Hepatocyte (in vitro differentiated cells): Measurements from ENCODE around the gene KIAA1671. TPM values are rescaled to one million over a fixed set of nuclear protein-coding genes. Genes with fewer than 3 reads are reported as not detected.
A peak's percentile ranks its signal among the peaks of the same experiment; 100 is the strongest.

Experiments used
- DNase-seq: peaks from one replicate; pipeline ENCODE4 v3.0.0-alpha.2; 2016; ENCODE audit warnings: low spot score
- H2AFZ ChIP-seq: fragments of 200-600 bp; sonication (generic); 2 replicates; pipeline ENCODE4 v1.6.0; 2016; ENCODE audit warnings: antibody characterized with exemption, mild to moderate bottlenecking
- H3K27ac ChIP-seq: fragments of 200-600 bp; sonication (generic); 2 replicates; pipeline ENCODE4 v1.5.1; 2016; ENCODE audit warnings: mild to moderate bottlenecking
- H3K27me3 ChIP-seq: fragments of 200-600 bp; sonication (generic); 2 replicates; pipeline ENCODE4 v1.6.1; 2016
- H3K36me3 ChIP-seq: fragments of 200-600 bp; sonication (generic); replicated peaks from 2 replicates; pipeline ENCODE4 v1.5.1; 2016; ENCODE audit warnings: low read depth; ENCODE audit not compliant: insufficient read depth
- H3K4me1 ChIP-seq: fragments of 200-600 bp; sonication (generic); 2 replicates; pipeline ENCODE4 v1.5.1; 2016; ENCODE audit warnings: mild to moderate bottlenecking, moderate library complexity; ENCODE audit not compliant: insufficient read depth
- H3K4me2 ChIP-seq: fragments of 200-600 bp; sonication (generic); 2 replicates; pipeline ENCODE4 v1.6.0; 2016
- H3K4me3 ChIP-seq: fragments of 200-600 bp; sonication (generic); 2 replicates; pipeline ENCODE4 v1.5.1; 2016; ENCODE audit warnings: mild to moderate bottlenecking
- H3K79me2 ChIP-seq: fragments of 200-600 bp; sonication (generic); 2 replicates; pipeline ENCODE4 v1.6.0; 2017; ENCODE audit warnings: mild to moderate bottlenecking
- H3K9me2 ChIP-seq: fragments of 200-600 bp; sonication (generic); replicated peaks from 2 replicates; pipeline ENCODE4 v1.6.0; 2017; ENCODE audit warnings: mild to moderate bottlenecking; ENCODE audit not compliant: insufficient read depth
- H3K9me3 ChIP-seq: fragments of 200-600 bp; sonication (generic); 2 replicates; pipeline ENCODE4 v1.5.1; 2016; ENCODE audit warnings: low read depth, mild to moderate bottlenecking
- H4K20me1 ChIP-seq: fragments of 200-600 bp; sonication (generic); 2 replicates; pipeline ENCODE4 v1.6.0; 2016; ENCODE audit warnings: mild to moderate bottlenecking; ENCODE audit not compliant: insufficient read depth, poor library complexity, severe bottlenecking
- EZH2 ChIP-seq: fragments of 200-600 bp; sonication (generic); IDR thresholded peaks from 2 replicates; pipeline ENCODE4 v1.6.1; 2016; ENCODE audit warnings: antibody characterized with exemption, mild to moderate bottlenecking, borderline replicate concordance
- EZH2phosphoT487 ChIP-seq: fragments of 200-600 bp; sonication (generic); IDR thresholded peaks from one replicate; pipeline ENCODE4 v1.6.1; 2018; ENCODE audit warnings: antibody characterized with exemption, mild to moderate bottlenecking, low read depth, moderate library complexity; ENCODE audit not compliant: unreplicated experiment, severe bottlenecking
- WGBS: methylation state at CpG from one replicate; pipeline ENCODE4 v1.1.6; 2016; ENCODE audit warnings: low lambda C conversion rate; ENCODE audit errors: missing lambda C conversion rate; 5-methylcytosine and 5-hydroxymethylcytosine counted together
- polyA plus RNA-seq: library from polyadenylated mRNA; unstranded; fragments of >200 nt; fragmentation: Nextera tagmentation; extraction: Ambion mirVana; gene quantifications from 2 replicates; pipeline ENCODE4 v1.2.1, GENCODE V29; 2016
- total RNA-seq: library from RNA; depleted of rRNA; stranded (reverse); fragments of >200 nt; gene quantifications from 2 replicates; pipeline ENCODE4 v1.2.3, GENCODE V29; 2014
- TF ChIP-seq, protein P1 (sequence below): fragments of 200-600 bp; sonication (generic); IDR thresholded peaks from 2 replicates; pipeline ENCODE4 v1.5.1; 2016; ENCODE audit warnings: antibody characterized with exemption, mild to moderate bottlenecking; ENCODE audit not compliant: poor library complexity

KIAA1671 gene
- total and polyA plus RNA-seq, 2 experiments from 2014 or later = 8.1 to 26.5 TPM

DNA sequence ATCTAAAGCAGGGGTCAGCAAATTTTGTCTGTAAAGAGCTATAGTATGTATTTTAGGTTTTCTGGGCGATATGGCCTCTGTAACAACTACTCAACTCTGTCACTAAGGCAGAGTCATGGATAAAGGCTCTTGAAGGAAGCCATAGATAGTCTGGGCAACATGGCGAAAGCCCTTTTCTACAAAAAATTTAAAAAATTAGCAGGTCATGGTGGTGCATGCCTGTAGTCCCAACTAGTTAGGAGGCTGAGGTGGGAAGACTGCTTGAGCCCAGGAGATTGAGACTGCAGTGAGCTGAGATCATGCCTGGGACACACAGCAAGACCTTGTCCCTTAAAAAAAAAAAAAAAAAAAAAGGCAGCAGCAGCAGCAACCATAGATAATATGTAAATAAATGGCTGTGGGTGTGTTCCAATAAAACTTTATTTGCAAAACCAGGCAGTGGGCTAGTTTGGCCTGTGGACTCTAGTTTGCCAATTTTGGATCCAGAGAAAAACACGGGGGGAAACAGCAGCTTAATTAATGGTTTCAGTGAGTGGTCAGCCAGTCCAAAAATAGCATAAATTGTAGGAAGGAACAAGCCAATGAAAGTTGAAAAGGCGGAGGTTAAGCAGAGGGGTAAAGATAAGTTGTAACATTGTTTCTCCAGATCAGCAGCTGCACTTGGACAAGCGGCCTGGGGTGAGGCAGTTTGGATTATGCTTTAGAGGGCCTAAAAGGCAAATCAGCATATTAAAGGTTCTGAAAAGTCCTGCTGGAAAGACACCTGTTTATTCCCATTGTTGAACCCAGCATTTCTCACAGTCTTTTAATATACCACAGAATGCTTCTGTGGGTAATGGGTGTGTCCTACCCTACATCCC, 62.6 kb downstream of the KIAA1671 start:
- H3K27ac ChIP-seq = peak overlapping the region; percentile 11
- no peaks in the 10 kb centered on the region for H3K27me3 ChIP-seq
- no peaks in the 10 kb centered on the region for H3K36me3 ChIP-seq
- H3K9me3 ChIP-seq = no peaks in the 10 kb centered on the region
- H3K4me2 ChIP-seq = no peak overlapping the region
- H2AFZ ChIP-seq = no peak overlapping the region
- H3K4me3 ChIP-seq = no peak overlapping the region
- no peaks in the 10 kb centered on the region for H4K20me1 ChIP-seq
- peaks cover 8% of the 10 kb centered on the region for H3K4me1 ChIP-seq
- H3K9me2 ChIP-seq = no peaks in the 10 kb centered on the region
- no peak for DNase-seq
- 79% methylated on average over 5 of the region's 5 CpGs for WGBS
- TF ChIP-seq, protein P1, sequence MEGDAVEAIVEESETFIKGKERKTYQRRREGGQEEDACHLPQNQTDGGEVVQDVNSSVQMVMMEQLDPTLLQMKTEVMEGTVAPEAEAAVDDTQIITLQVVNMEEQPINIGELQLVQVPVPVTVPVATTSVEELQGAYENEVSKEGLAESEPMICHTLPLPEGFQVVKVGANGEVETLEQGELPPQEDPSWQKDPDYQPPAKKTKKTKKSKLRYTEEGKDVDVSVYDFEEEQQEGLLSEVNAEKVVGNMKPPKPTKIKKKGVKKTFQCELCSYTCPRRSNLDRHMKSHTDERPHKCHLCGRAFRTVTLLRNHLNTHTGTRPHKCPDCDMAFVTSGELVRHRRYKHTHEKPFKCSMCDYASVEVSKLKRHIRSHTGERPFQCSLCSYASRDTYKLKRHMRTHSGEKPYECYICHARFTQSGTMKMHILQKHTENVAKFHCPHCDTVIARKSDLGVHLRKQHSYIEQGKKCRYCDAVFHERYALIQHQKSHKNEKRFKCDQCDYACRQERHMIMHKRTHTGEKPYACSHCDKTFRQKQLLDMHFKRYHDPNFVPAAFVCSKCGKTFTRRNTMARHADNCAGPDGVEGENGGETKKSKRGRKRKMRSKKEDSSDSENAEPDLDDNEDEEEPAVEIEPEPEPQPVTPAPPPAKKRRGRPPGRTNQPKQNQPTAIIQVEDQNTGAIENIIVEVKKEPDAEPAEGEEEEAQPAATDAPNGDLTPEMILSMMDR = no peak
- no peak for TF ChIP-seq EZH2
- no peak for TF ChIP-seq EZH2phosphoT487
- peaks cover 35% of the 10 kb centered on the region for H3K79me2 ChIP-seq

- H4K20me1 ChIP-seq = no peaks in the 10 kb centered on the region
- H3K27ac ChIP-seq = no peak overlapping the region
- DNase-seq = no peak
- H3K79me2 ChIP-seq = peaks cover 34% of the 10 kb centered on the region
- no peak overlapping the region for H3K4me2 ChIP-seq
- peaks cover 8% of the 10 kb centered on the region for H3K4me1 ChIP-seq
- H3K27me3 ChIP-seq = no peaks in the 10 kb centered on the region
- 90% methylated on average over 7 of the region's 7 CpGs for WGBS
- no peak overlapping the region for H3K4me3 ChIP-seq
- H3K36me3 ChIP-seq = no peaks in the 10 kb centered on the region
- H3K9me3 ChIP-seq = no peaks in the 10 kb centered on the region
- H2AFZ ChIP-seq = no peak overlapping the region
- TF ChIP-seq, protein P1 = no peak
- TF ChIP-seq EZH2 = no peak
- TF ChIP-seq EZH2phosphoT487 = no peak
- no peaks in the 10 kb centered on the region for H3K9me2 ChIP-seq
Observed at GRCh38 chr22:25016311-25016710, 63.8 kb downstream of the KIAA1671 start.

GRCh38 chr22:25018009-25018408, 65.5 kb downstream of the KIAA1671 start:
- Histone ChIP-seq H3K4me1 (peaks cover 8% of the 10 kb centered on the region), H3K36me3 (no peaks in the 10 kb centered on the region), H3K9me3 (no peaks in the 10 kb centered on the region), H3K27me3 (no peaks in the 10 kb centered on the region), H3K79me2 (peaks cover 35% of the 10 kb centered on the region), H2AFZ (no peak overlapping the region), H3K9me2 (no peaks in the 10 kb centered on the region), H3K4me3 (no peak overlapping the region), H3K4me2 (no peak overlapping the region), H4K20me1 (no peaks in the 10 kb centered on the region), H3K27ac (no peak overlapping the region)
- WGBS = 50% methylated on average over 8 of the region's 8 CpGs
- TF ChIP-seq, protein P1 = no peak
- DNase-seq = no peak
